ENCODE data around the gene SMCP.

DNA sequence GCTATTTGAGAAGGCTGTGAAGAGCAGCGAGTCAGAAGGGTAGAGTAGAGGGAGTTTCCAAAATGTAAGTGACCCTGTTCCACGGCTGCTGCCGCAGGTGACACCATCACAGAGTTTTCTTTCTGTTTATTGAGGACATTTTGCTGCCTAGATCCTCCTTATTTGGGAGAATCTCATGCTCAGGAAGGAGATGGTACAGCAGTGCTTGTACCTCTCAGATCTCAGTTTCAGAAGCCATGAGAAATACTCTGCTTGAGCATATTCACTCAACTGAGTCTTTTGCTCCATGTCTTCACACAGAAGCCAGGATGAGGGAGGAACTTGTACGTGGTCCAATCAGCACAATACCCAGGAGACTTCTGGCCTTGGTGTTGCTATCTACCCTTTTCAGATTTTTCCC lies 16.7 kb upstream of the SMCP start:
- TF ChIP-seq POLR2AphosphoS5 (IDR thresholded peaks at IDR 0.05) = no peak
- TF ChIP-seq, protein P1, sequence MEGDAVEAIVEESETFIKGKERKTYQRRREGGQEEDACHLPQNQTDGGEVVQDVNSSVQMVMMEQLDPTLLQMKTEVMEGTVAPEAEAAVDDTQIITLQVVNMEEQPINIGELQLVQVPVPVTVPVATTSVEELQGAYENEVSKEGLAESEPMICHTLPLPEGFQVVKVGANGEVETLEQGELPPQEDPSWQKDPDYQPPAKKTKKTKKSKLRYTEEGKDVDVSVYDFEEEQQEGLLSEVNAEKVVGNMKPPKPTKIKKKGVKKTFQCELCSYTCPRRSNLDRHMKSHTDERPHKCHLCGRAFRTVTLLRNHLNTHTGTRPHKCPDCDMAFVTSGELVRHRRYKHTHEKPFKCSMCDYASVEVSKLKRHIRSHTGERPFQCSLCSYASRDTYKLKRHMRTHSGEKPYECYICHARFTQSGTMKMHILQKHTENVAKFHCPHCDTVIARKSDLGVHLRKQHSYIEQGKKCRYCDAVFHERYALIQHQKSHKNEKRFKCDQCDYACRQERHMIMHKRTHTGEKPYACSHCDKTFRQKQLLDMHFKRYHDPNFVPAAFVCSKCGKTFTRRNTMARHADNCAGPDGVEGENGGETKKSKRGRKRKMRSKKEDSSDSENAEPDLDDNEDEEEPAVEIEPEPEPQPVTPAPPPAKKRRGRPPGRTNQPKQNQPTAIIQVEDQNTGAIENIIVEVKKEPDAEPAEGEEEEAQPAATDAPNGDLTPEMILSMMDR (IDR thresholded peaks at IDR 0.05) = no peak
- TF ChIP-seq POLR2A (IDR thresholded peaks at IDR 0.05) = no peak
- no peak for TF ChIP-seq EP300 (IDR thresholded peaks at IDR 0.05)
